Panc1 (cell line): ENCODE measurements around the gene NFATC3. TPM values are rescaled to one million over a fixed set of nuclear protein-coding genes. Genes with fewer than 3 reads are reported as not detected.
"Not testable (repeated sequence)": the region's sequence is repeated elsewhere in the genome, so short reads cannot be mapped to it uniquely, and the experiment has no call there.

Experiments used
- ATAC-seq: fragments of 200-7000 bp; cut with Tn5 transposase; 2 replicates; pipeline ENCODE4 v1.9.1; 2020; ENCODE audit warnings: mild to moderate bottlenecking, moderate library complexity
- BruUV-seq: library from RNA; stranded (reverse); fragments of 400-500 nt; replicated peaks from 2 replicates; lab custom pipeline; 2021; lab: Mats Ljungman, UMichigan
- CTCF ChIA-PET: fragments of 300-600 bp; sonication (Branson Sonifier 250); formaldehyde crosslinking; loops from one replicate; lab custom pipeline; 2022; ENCODE audit warnings: antibody characterized with exemption; lab: Charles Lee
- POLR2A ChIA-PET: fragments of 300-600 bp; sonication (Branson Sonifier 250); formaldehyde crosslinking; loops from one replicate; lab custom pipeline; 2022; ENCODE audit warnings: antibody characterized with exemption; lab: Charles Lee
- DNase-seq: peaks from one replicate; pipeline ENCODE4 v3.0.0-alpha.2; 2010; ENCODE audit warnings: low read depth, low spot score
- H3K27ac ChIP-seq: 2 replicates; pipeline ENCODE4 v1.5.1; 2011; ENCODE audit warnings: mild to moderate bottlenecking, low read length, inconsistent platforms
- H3K27me3 ChIP-seq: fragments of 200-500 bp; sonication (Bioruptor generic); 2 replicates; pipeline ENCODE4 v1.6.0; 2014; ENCODE audit warnings: low read length, inconsistent platforms; ENCODE audit not compliant: control insufficient read depth, insufficient read depth
- H3K36me3 ChIP-seq: fragments of 200-500 bp; sonication (Bioruptor generic); 2 replicates; pipeline ENCODE4 v1.5.1; 2014; ENCODE audit warnings: inconsistent platforms, mild to moderate bottlenecking, low read length, moderate library complexity; ENCODE audit not compliant: control insufficient read depth, insufficient read depth
- H3K4me1 ChIP-seq: 2 replicates; pipeline ENCODE4 v1.5.1; 2011; ENCODE audit warnings: inconsistent platforms, mild to moderate bottlenecking, low read length, moderate library complexity; ENCODE audit not compliant: control insufficient read depth, insufficient read depth
- H3K4me3 ChIP-seq, 2 experiments: 2 replicates each; pipeline ENCODE4 v1.5.1; 2011 to 2012; ENCODE audit warnings: low read depth in 2 of 2, low read length in 2 of 2, mild to moderate bottlenecking in 2 of 2, inconsistent platforms in 1 of 2, moderate library complexity in 1 of 2
- H3K9me3 ChIP-seq: fragments of 200-500 bp; sonication (Bioruptor generic); 2 replicates; pipeline ENCODE4 v1.5.1; 2014; ENCODE audit warnings: low read depth, mild to moderate bottlenecking, inconsistent platforms, low read length, moderate library complexity; ENCODE audit not compliant: control insufficient read depth, insufficient read depth
- CTCF ChIP-seq: fragments of 450-650 bp; IDR thresholded peaks from 2 replicates; pipeline ENCODE4 v1.5.1; 2017; ENCODE audit warnings: mild to moderate bottlenecking
- POLR2AphosphoS5 ChIP-seq: IDR thresholded peaks from 2 replicates; pipeline ENCODE4 v1.6.1; 2012; ENCODE audit warnings: mild to moderate bottlenecking, low read depth, low read length, moderate library complexity
- REST ChIP-seq, 2 experiments: IDR thresholded peaks; 2 replicates each; pipeline ENCODE4 v1.6.1; 2011 to 2012; ENCODE audit warnings: low read depth in 2 of 2, control low read depth in 1 of 2, low read length in 1 of 2, mild to moderate bottlenecking in 1 of 2, moderate library complexity in 1 of 2; ENCODE audit not compliant: insufficient read depth in 1 of 2
- SIN3A ChIP-seq: IDR thresholded peaks from 2 replicates; pipeline ENCODE4 v1.6.1; 2012; ENCODE audit warnings: low read depth, mild to moderate bottlenecking, low read length, moderate library complexity, borderline replicate concordance; ENCODE audit not compliant: insufficient read depth
- TCF7L2 ChIP-seq: IDR thresholded peaks from 2 replicates; pipeline ENCODE4 v1.6.1; 2011; ENCODE audit warnings: mild to moderate bottlenecking, low read depth, low read length, inconsistent platforms
- in situ Hi-C: cut with HindIII; loops from 2 replicates; pipeline ENCODE4 v1.10.0; 2016; ENCODE audit warnings: low sequenced_read_pairs, low pct_unique_long_range_greater_than_20kb
- intact Hi-C: fragments of 100-400 bp; cut with micrococcal nuclease; formaldehyde crosslinking; loops from one replicate; pipeline ENCODE4 v1.10.0; 2022; ENCODE audit not compliant: unreplicated experiment
- total RNA-seq: library from RNA; stranded (reverse); gene quantifications from one replicate; pipeline ENCODE4 v1.2.1, GENCODE V29; 2021; ENCODE audit not compliant: unreplicated experiment

Gene NFATC3
- total RNA-seq, 1 experiment from 2014 or later, result 24.8 TPM

DNA sequence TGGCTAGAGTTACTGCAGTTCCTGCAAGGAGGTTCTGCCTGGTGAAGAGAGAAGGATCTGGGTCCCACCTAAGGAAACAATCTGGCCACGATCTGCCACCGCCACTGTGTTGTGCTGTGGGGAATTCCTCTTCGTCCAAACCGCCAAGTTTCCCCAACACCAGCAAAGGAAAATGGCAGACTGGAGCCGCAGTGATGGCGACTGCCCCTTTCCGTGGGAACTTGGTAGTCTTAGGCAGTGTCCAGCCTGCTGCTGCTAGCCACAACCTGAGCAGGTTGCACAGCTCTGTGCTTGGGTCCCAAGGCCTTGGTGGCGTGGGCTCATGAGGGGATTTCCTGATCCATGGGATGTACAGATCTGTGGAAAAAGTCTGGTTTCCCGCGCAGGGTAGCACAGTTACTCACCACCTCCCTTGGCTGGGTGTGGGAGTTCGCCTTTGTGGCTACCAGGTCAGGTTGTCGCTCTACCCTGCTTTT, 28.6 kb downstream of the NFATC3 start:
- in situ Hi-C loops, result no loop called here
- Histone ChIP-seq H3K4me3 (no peak overlapping the region), H3K4me1 (no peaks in the 10 kb centered on the region), H3K9me3 (no peaks in the 10 kb centered on the region; the same call in 1 of the 2 replicates), H3K36me3 (no peaks in the 10 kb centered on the region), H3K27ac (no peak overlapping the region), H3K27me3 (no peaks in the 10 kb centered on the region)
- TF ChIP-seq SIN3A (no peak), TCF7L2 (no peak), POLR2AphosphoS5 (no peak), REST (IDR thresholded peaks at IDR 0.05; ENCODE audit: insufficient read depth in 1 of 2, low read depth in 2 of 2, low read length in 1 of 2) (no peak), CTCF (no peak)
- DNase-seq (no peak), ATAC-seq (no peak)
- intact Hi-C loops, result no loop called here
- CTCF ChIA-PET, result no interaction called here
- POLR2A ChIA-PET, result no interaction called here
- no TSS peak for BruUV-seq

GRCh38 chr16:68114939-68115338, 29.8 kb downstream of the NFATC3 start:
- ATAC-seq, BruUV-seq, DNase-seq, intact Hi-C loops, H3K27me3 ChIP-seq, H3K4me1 ChIP-seq, H3K4me3 ChIP-seq, H3K36me3 ChIP-seq, POLR2A ChIA-PET, H3K9me3 ChIP-seq, H3K27ac ChIP-seq, CTCF ChIA-PET, in situ Hi-C loops: not testable (repeated sequence)

DNA sequence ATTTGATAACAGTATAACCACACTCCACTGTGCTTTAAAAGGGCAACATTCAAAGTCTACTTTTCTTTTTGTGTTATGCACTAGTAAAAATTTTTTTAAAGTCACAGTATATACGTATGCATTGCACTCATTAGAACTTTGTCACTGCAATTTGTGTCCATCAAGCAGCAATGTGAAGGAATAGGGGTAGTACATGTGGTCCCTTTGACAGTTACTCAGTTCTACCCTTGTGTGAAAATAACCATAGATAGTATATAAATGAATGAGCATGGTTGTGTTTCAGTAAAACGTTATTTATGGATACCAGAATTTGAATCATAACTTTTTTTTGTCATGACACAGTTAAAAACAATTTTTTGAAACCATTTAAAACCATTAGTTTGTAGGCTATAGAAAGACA, 30.7 kb downstream of the NFATC3 start:
- no TSS peak for BruUV-seq
- Histone ChIP-seq H3K4me1 (no peaks in the 10 kb centered on the region), H3K4me3 (no peak overlapping the region), H3K9me3 (no peaks in the 10 kb centered on the region), H3K27me3 (no peaks in the 10 kb centered on the region), H3K36me3 (no peaks in the 10 kb centered on the region), H3K27ac (no peak overlapping the region)
- CTCF ChIA-PET, result no interaction called here
- in situ Hi-C loops, result no loop called here
- no peak for DNase-seq
- ATAC-seq, result no peak
- intact Hi-C loops, result no loop called here
- TF ChIP-seq CTCF (no peak), SIN3A (no peak)
- POLR2A ChIA-PET, result no interaction called here
